B cell (primary cell): ENCODE data around the gene NDRG3. TPM values are rescaled to one million over a fixed set of nuclear protein-coding genes. Genes with fewer than 3 reads are reported as not detected.

Source experiments
- ATAC-seq: fragments of 200-7000 bp; cut with Tn5 transposase; one replicate; pipeline ENCODE4 v1.10.0; 2021; ENCODE audit warnings: low read depth, mild to moderate bottlenecking, moderate number of reproducible peaks, moderate library complexity
- CTCF ChIA-PET: fragments of 350-600 bp; sonication (Branson Sonifier 250); formaldehyde crosslinking; loops from one replicate; lab custom pipeline; 2021; ENCODE audit warnings: antibody characterized with exemption, inconsistent platforms; lab: Charles Lee
- POLR2A ChIA-PET: fragments of 350-600 bp; sonication (Branson Sonifier 250); formaldehyde crosslinking; loops from one replicate; lab custom pipeline; 2021; ENCODE audit warnings: antibody characterized with exemption; lab: Charles Lee
- DNase-seq: peaks from one replicate; pipeline ENCODE4 v3.0.0; 2013
- H2AFZ ChIP-seq: 2 replicates; pipeline ENCODE4 v1.6.1; 2012; ENCODE audit warnings: mild to moderate bottlenecking, low read depth, low read length; ENCODE audit not compliant: insufficient read depth, poor library complexity, severe bottlenecking
- H3K27ac ChIP-seq, 2 donors: 1 replicate in 1 of 2; 2 replicates in 1 of 2; pipeline ENCODE4 v1.5.1; 2012 to 2013; ENCODE audit warnings: low read length in 2 of 2, mild to moderate bottlenecking in 2 of 2, moderate library complexity in 1 of 2
- H3K27me3 ChIP-seq, 4 experiments: fragments of 200-600 bp in 1 of 4; sonication (generic) in 1 of 4; replicated peaks in 1 of 4; 1 replicate in 2 of 4; 2 replicates in 2 of 4; pipeline versions ENCODE4 v1.6.1 to v1.7.0; 2013 to 2016; ENCODE audit warnings: low read length in 3 of 4, mild to moderate bottlenecking in 2 of 4, mixed read lengths in 1 of 4, moderate library complexity in 1 of 4; ENCODE audit not compliant: insufficient read depth in 4 of 4, control insufficient read depth in 3 of 4; ENCODE audit errors: control extremely low read depth in 1 of 4
- H3K36me3 ChIP-seq, 2 experiments: replicated peaks in 1 of 2; 1 replicate in 1 of 2; 2 replicates in 1 of 2; pipeline versions ENCODE4 v1.6.1 to v1.7.1; 2013; ENCODE audit warnings: low read length in 1 of 2; ENCODE audit not compliant: insufficient read depth in 2 of 2, control insufficient read depth in 1 of 2; ENCODE audit errors: control extremely low read depth in 1 of 2, extremely low read depth in 1 of 2
- H3K4me1 ChIP-seq, 2 donors: fragments of 200-600 bp in 1 of 2; sonication (generic) in 1 of 2; 1 replicate in 1 of 2; 2 replicates in 1 of 2; pipeline versions ENCODE4 v1.5.1 to v1.6.1; 2013 to 2017; ENCODE audit warnings: low read length in 2 of 2; ENCODE audit not compliant: control insufficient read depth in 2 of 2, insufficient read depth in 2 of 2
- H3K4me2 ChIP-seq: replicated peaks from 2 replicates; pipeline ENCODE3; 2012; ENCODE audit warnings: mild to moderate bottlenecking, low read depth, low read length; ENCODE audit not compliant: poor library complexity, severe bottlenecking
- H3K4me3 ChIP-seq, 5 experiments: fragments of 200-600 bp in 1 of 5; sonication (generic) in 1 of 5; 1 replicate in 3 of 5; 2 replicates in 2 of 5; pipeline versions ENCODE4 v1.5.1 to v1.7.0; 2011 to 2016; ENCODE audit warnings: low read length in 4 of 5, mild to moderate bottlenecking in 4 of 5, low read depth in 2 of 5, control low read depth in 1 of 5, moderate library complexity in 1 of 5; ENCODE audit not compliant: insufficient read depth in 1 of 5; ENCODE audit errors: control extremely low read depth in 1 of 5, extremely low read depth in 1 of 5
- H3K79me2 ChIP-seq: fragments of 200-600 bp; sonication (generic); one replicate; pipeline ENCODE4 v1.6.0; 2016; ENCODE audit warnings: low read length; ENCODE audit not compliant: control insufficient read depth, insufficient read depth
- H3K9ac ChIP-seq: fragments of 200-600 bp; sonication (generic); 2 replicates; pipeline ENCODE4 v1.6.1; 2017; ENCODE audit warnings: mild to moderate bottlenecking, low read length, moderate library complexity
- H3K9me3 ChIP-seq, 3 donors: one replicate each; pipeline versions ENCODE4 v1.6.1 to v1.7.1; 2013; ENCODE audit warnings: low read length in 2 of 3; ENCODE audit not compliant: control insufficient read depth in 2 of 3, insufficient read depth in 1 of 3; ENCODE audit errors: control extremely low read depth in 1 of 3
- H4K20me1 ChIP-seq: 2 replicates; pipeline ENCODE4 v1.6.0; 2012; ENCODE audit warnings: mild to moderate bottlenecking, low read length; ENCODE audit not compliant: insufficient read depth, control insufficient read depth, poor library complexity, severe bottlenecking
- H3K27ac Mint-ChIP-seq: one replicate; pipeline ENCODE4 v1.8.0; 2021; ENCODE audit warnings: mixed read lengths
- H3K27me3 Mint-ChIP-seq: one replicate; pipeline ENCODE4 v1.8.0; 2021; ENCODE audit warnings: mixed read lengths
- H3K4me1 Mint-ChIP-seq: one replicate; pipeline ENCODE4 v1.8.0; 2021; ENCODE audit warnings: mixed read lengths
- H3K4me3 Mint-ChIP-seq: one replicate; pipeline ENCODE4 v1.8.0; 2021; ENCODE audit warnings: mixed read lengths
- H3K9me3 Mint-ChIP-seq: one replicate; pipeline ENCODE4 v1.8.0; 2022; ENCODE audit warnings: mixed read lengths; ENCODE audit not compliant: insufficient read depth
- EZH2 ChIP-seq: IDR thresholded peaks from 2 replicates; pipeline ENCODE4 v1.6.1; 2012; ENCODE audit warnings: borderline replicate concordance, low read depth, mild to moderate bottlenecking, moderate library complexity, low read length; ENCODE audit not compliant: insufficient read depth, poor library complexity, severe bottlenecking
- WGBS: methylation state at CpG from one replicate; pipeline ENCODE4 v1.1.5; 2013; ENCODE audit warnings: missing lambda C conversion rate; ENCODE audit not compliant: insufficient coverage; 5-methylcytosine and 5-hydroxymethylcytosine counted together
- intact Hi-C: fragments of 100-400 bp; cut with micrococcal nuclease; formaldehyde crosslinking; loops from one replicate; pipeline ENCODE4 v1.10.0; 2022
- polyA plus RNA-seq: library from polyadenylated mRNA; depleted of rRNA; stranded (reverse); fragments of >200 nt; gene quantifications from 2 replicates; pipeline ENCODE4 v1.2.3, GENCODE V29; 2012
- total RNA-seq, 2 donors: library from RNA; stranded (reverse); fragments of 120-200 nt in 1 of 2; gene quantifications; 1 replicate in 1 of 2; 2 replicates in 1 of 2; pipeline versions ENCODE4 v1.2.3 to v1.2.4, GENCODE V29; 2013 to 2022
- TF ChIP-seq, protein P1 (sequence below): fragments of 200-600 bp; IDR thresholded peaks from one replicate; pipeline ENCODE4 v1.8.0; 2022; ENCODE audit warnings: antibody characterized with exemption, mild to moderate bottlenecking

NDRG3 gene
- total and polyA plus RNA-seq, 2 donors (not counting 1 experiment from before 2014, with no cell fraction given) = 15.7 to 26.1 TPM

DNA sequence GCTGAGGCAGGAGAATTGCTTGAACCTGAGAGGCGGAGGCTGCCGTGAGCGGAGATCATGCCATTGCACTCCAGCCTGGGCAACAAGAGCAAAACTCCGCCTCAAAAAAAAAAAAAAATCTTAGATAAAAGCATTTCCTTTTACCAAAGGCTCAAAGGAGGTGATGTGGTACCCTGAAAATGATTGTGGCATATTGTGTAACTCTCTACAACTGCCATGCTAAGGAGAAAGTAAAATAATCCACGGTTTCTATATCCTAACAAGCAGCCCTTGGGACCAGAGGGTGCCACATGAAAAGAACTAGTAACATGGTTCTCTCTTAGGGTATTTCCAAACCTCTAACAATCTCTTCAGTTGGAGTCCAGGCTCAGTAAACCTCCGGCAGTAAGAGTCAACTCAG is 61.1 kb downstream of the NDRG3 start:
- Mint-ChIP-seq H3K4me1 (no peaks in the 10 kb centered on the region), H3K27me3 (no peaks in the 10 kb centered on the region), H3K9me3 (no peaks in the 10 kb centered on the region), H3K4me3 (no peak overlapping the region), H3K27ac (no peak overlapping the region)
- ChIA-PET CTCF (no interaction called here), POLR2A (no interaction called here)
- Histone ChIP-seq H2AFZ (no peak overlapping the region), H3K4me3 (no peak overlapping the region), H3K79me2 (no peaks in the 10 kb centered on the region), H3K9me3 (no peaks in the 10 kb centered on the region), H4K20me1 (no peaks in the 10 kb centered on the region), H3K27ac (no peak overlapping the region), H3K4me1 (no peaks in the 10 kb centered on the region), H3K36me3 (peaks cover 13 to 28% of the 10 kb centered on the region in 2 experiments), H3K27me3 (no peaks in the 10 kb centered on the region), H3K9ac (no peak overlapping the region), H3K4me2 (no peak overlapping the region)
- TF ChIP-seq, protein P1, sequence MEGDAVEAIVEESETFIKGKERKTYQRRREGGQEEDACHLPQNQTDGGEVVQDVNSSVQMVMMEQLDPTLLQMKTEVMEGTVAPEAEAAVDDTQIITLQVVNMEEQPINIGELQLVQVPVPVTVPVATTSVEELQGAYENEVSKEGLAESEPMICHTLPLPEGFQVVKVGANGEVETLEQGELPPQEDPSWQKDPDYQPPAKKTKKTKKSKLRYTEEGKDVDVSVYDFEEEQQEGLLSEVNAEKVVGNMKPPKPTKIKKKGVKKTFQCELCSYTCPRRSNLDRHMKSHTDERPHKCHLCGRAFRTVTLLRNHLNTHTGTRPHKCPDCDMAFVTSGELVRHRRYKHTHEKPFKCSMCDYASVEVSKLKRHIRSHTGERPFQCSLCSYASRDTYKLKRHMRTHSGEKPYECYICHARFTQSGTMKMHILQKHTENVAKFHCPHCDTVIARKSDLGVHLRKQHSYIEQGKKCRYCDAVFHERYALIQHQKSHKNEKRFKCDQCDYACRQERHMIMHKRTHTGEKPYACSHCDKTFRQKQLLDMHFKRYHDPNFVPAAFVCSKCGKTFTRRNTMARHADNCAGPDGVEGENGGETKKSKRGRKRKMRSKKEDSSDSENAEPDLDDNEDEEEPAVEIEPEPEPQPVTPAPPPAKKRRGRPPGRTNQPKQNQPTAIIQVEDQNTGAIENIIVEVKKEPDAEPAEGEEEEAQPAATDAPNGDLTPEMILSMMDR = no peak
- TF ChIP-seq EZH2 = no peak
- intact Hi-C loops = no loop called here
- 100% methylated on average over 1 of the region's 6 CpGs for WGBS
- DNase-seq (no peak), ATAC-seq (no peak)

DNA sequence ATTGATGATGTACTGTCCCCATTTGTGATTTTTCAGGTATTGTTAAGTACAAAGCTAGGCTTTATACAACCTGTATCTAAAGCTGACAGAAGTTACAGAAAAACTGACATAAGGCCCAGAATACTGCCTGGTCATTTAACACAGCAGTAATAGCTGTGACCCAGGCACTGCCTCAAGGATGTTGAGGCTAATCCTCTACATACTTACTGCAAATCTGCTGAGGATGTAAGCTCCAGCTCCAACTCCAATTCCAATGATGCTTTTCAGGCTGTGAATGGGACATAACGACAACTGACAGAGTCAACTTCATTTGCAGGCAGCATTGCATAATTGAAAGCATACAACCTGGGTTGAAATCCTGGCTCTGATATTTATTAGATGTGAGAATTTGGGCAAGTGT is 63.6 kb downstream of the NDRG3 start:
- no peaks in the 10 kb centered on the region for H3K27me3 Mint-ChIP-seq
- no peaks in the 10 kb centered on the region for H3K4me1 Mint-ChIP-seq
- ATAC-seq (no peak), DNase-seq (no peak)
- ChIA-PET POLR2A (no interaction called here), CTCF (no interaction called here)
- peaks cover 0 to 2% (median 0%) of the 10 kb centered on the region in 3 donors for H3K9me3 ChIP-seq
- H3K79me2 ChIP-seq = no peaks in the 10 kb centered on the region
- H3K4me3 ChIP-seq = no peak overlapping the region
- intact Hi-C loops = no loop called here
- H3K27ac ChIP-seq = no peak overlapping the region
- no peaks in the 10 kb centered on the region for H3K27me3 ChIP-seq
- H3K36me3 ChIP-seq = peaks cover 13 to 38% of the 10 kb centered on the region in 2 experiments
- no peak overlapping the region for H3K9ac ChIP-seq
- TF ChIP-seq, protein P1 = no peak
- TF ChIP-seq EZH2 = no peak
- H3K27ac Mint-ChIP-seq = no peak overlapping the region
- H2AFZ ChIP-seq = no peak overlapping the region
- no peaks in the 10 kb centered on the region for H4K20me1 ChIP-seq
- H3K9me3 Mint-ChIP-seq = no peaks in the 10 kb centered on the region
- H3K4me2 ChIP-seq = no peak overlapping the region
- no peaks in the 10 kb centered on the region for H3K4me1 ChIP-seq
- no CpG with 5 or more reads among the region's 1 CpG for WGBS
- no peak overlapping the region for H3K4me3 Mint-ChIP-seq
